Cardiac septum (tissue), 1 donor: ENCODE data around the gene SPART. TPM values are rescaled to one million over a fixed set of nuclear protein-coding genes. Genes with fewer than 3 reads are reported as not detected.

Experiments used
- DNase-seq: peaks from one replicate; pipeline ENCODE4 v3.0.0-alpha.2; 2020; ENCODE audit warnings: low spot score
- intact Hi-C: fragments of 100-400 bp; cut with DNase I; formaldehyde crosslinking; loops from one replicate; pipeline ENCODE4 v1.14.0; 2022
- long read RNA-seq: library from polyadenylated mRNA; unstranded; transcript quantifications from one replicate; pipeline ENCODE4 v2.0.0, GENCODE V29; 2021
- total RNA-seq: library from RNA; stranded (reverse); fragmentation: NEBNext Ultra II Directional; extraction: Animal tissue kit (Norgen Biotek cat#: 25700); gene quantifications from one replicate; pipeline ENCODE4 v1.2.1, GENCODE V29; 2021
- donor health status: DM: no; HTN: no; CAD: no.

Gene SPART
- 36.8 TPM for total RNA-seq
- long read RNA-seq, full-length matches to known transcripts = 63 of 84 reads
- long read RNA-seq, partial matches to known transcripts = 3 of 84 reads
- long read RNA-seq, other reads (novel, unspliced or antisense) = 18 of 84 reads

GRCh38 chr13:36346222-36347083 lies at the start of gene SPART:
SPART (minus strand) TSS chr13:36346394; CDS start chr13:36335830, 10,564 bp downstream.
- intact Hi-C loops = no loop called here
- peak; percentile 95 for DNase-seq

GRCh38 chr13:36395280-36395679 lies 49.1 kb upstream of the SPART start:
- DNase-seq = no peak
- intact Hi-C loops = no loop called here

- intact Hi-C loops = no loop called here
- DNase-seq = no peak
These were observed 39.3 kb upstream of the SPART start for GRCh38 chr13:36385489-36385888.

GRCh38 chr13:36382030-36382429 lies 35.8 kb upstream of the SPART start:
- intact Hi-C loops = no loop called here
- no peak for DNase-seq

- intact Hi-C loops = no loop called here
- no peak for DNase-seq
These were observed 31.8 kb upstream of the SPART start for GRCh38 chr13:36377826-36378468.

GRCh38 chr13:36374063-36374462 lies 27.9 kb upstream of the SPART start:
- intact Hi-C loops = no loop called here
- no peak for DNase-seq

- intact Hi-C loops = no loop called here
- DNase-seq = no peak
These were observed 25.0 kb upstream of the SPART start for GRCh38 chr13:36371185-36371584.

GRCh38 chr13:36370108-36370429 lies 23.9 kb upstream of the SPART start:
- intact Hi-C loops = no loop called here
- no peak for DNase-seq

- no peak for DNase-seq
- intact Hi-C loops = no loop called here
These were observed 23.3 kb upstream of the SPART start for GRCh38 chr13:36369268-36370107.

- no peak for DNase-seq
- intact Hi-C loops = no loop called here
These were observed 19.8 kb upstream of the SPART start for GRCh38 chr13:36366031-36366430.

GRCh38 chr13:36363366-36363863 lies 17.2 kb upstream of the SPART start:
- DNase-seq = no peak
- intact Hi-C loops = no loop called here

GRCh38 chr13:36362914-36363313 lies 16.7 kb upstream of the SPART start:
- intact Hi-C loops = no loop called here
- DNase-seq = no peak

GRCh38 chr13:36362251-36362650 lies 16.1 kb upstream of the SPART start:
- DNase-seq = no peak
- intact Hi-C loops = no loop called here

- intact Hi-C loops = no loop called here
- DNase-seq = no peak
These were observed 14.7 kb upstream of the SPART start for GRCh38 chr13:36360903-36361302.

GRCh38 chr13:36359301-36359950 lies 13.2 kb upstream of the SPART start:
- intact Hi-C loops = no loop called here
- DNase-seq = no peak

GRCh38 chr13:36358175-36358718 lies 12.1 kb upstream of the SPART start:
- DNase-seq = no peak
- intact Hi-C loops = no loop called here

GRCh38 chr13:36357692-36358091 lies 11.5 kb upstream of the SPART start:
- intact Hi-C loops = no loop called here
- no peak for DNase-seq

GRCh38 chr13:36357231-36357630 lies 11.0 kb upstream of the SPART start:
- DNase-seq = no peak

GRCh38 chr13:36356058-36356457 lies 9.9 kb upstream of the SPART start:
- no peak for DNase-seq
- intact Hi-C loops = no loop called here

More at GRCh38 chr13:36357231-36357630, 11.0 kb upstream of the SPART start:
- intact Hi-C loops = no loop called here
